Kidney (tissue), 14 donors: Measurements from ENCODE around the gene TLCD3A. TPM values are rescaled to one million over a fixed set of nuclear protein-coding genes. Genes with fewer than 3 reads are reported as not detected.

Experiments
- DNase-seq, 5 donors: peaks; one replicate each; pipeline ENCODE4 v3.0.0-alpha.2; 2013 to 2020
- FAIRE-seq: peaks from 2 replicates; lab custom pipeline; 2012; peaks lifted over from hg19 to GRCh38; lab: Jason Lieb, UNC
- H3K27ac ChIP-seq, 2 donors: one replicate each; pipeline ENCODE4 v1.7.0; 2013; ENCODE audit warnings: low read depth in 2 of 2, low read length in 2 of 2, inconsistent platforms in 1 of 2
- H3K27me3 ChIP-seq: one replicate; pipeline ENCODE4 v1.7.1; 2013; ENCODE audit warnings: low read length, inconsistent platforms; ENCODE audit not compliant: control insufficient read depth, insufficient read depth
- H3K36me3 ChIP-seq, 3 donors: one replicate each; pipeline versions ENCODE4 v1.7.0 to v1.7.1; 2013; ENCODE audit warnings: low read length in 3 of 3, control low read depth in 1 of 3, inconsistent platforms in 1 of 3; ENCODE audit not compliant: insufficient read depth in 3 of 3, control insufficient read depth in 2 of 3
- H3K4me1 ChIP-seq, 3 donors: one replicate each; pipeline versions ENCODE4 v1.7.0 to v1.7.1; 2013; ENCODE audit warnings: low read length in 3 of 3, inconsistent platforms in 1 of 3, low read depth in 1 of 3; ENCODE audit not compliant: control insufficient read depth in 2 of 3, insufficient read depth in 2 of 3
- H3K4me3 ChIP-seq, 3 donors: one replicate each; pipeline versions ENCODE4 v1.7.0 to v1.8.1; 2013; ENCODE audit warnings: low read length in 3 of 3, control low read depth in 1 of 3, inconsistent platforms in 1 of 3
- H3K9ac ChIP-seq, 3 donors: one replicate each; pipeline versions ENCODE4 v1.7.0 to v1.7.1; 2013; ENCODE audit warnings: low read length in 3 of 3, control low read depth in 1 of 3, inconsistent platforms in 1 of 3
- H3K9me3 ChIP-seq, 3 donors: one replicate each; pipeline versions ENCODE4 v1.7.0 to v1.7.1; 2013; ENCODE audit warnings: low read length in 3 of 3, control low read depth in 1 of 3, inconsistent platforms in 1 of 3; ENCODE audit not compliant: control insufficient read depth in 2 of 3, insufficient read depth in 1 of 3
- CTCF ChIP-seq: IDR thresholded peaks from 3 replicates; pipeline ENCODE4 v1.5.1; 2012; ENCODE audit warnings: mild to moderate bottlenecking, moderate library complexity, borderline replicate concordance; ENCODE audit not compliant: insufficient read depth; ENCODE audit errors: extremely low read depth
- intact Hi-C: fragments of 100-400 bp; cut with DNase I; formaldehyde crosslinking; loops from one replicate; pipeline ENCODE4 v1.11.1; 2022
- polyA plus RNA-seq: library from polyadenylated mRNA; stranded (reverse); fragments of 350-450 nt; fragmentation: Illumina TruSeq; extraction: RNeasy Lipid Tissue Mini Kit (QIAGEN cat#74804); gene quantifications from one replicate; pipeline ENCODE4 v1.2.3, GENCODE V29; 2014; ENCODE audit warnings: low read depth, low replicate concordance; ENCODE audit not compliant: insufficient read depth
- total RNA-seq: library from RNA; stranded (reverse); fragmentation: NEBNext Ultra II Directional; extraction: Animal tissue kit (Norgen Biotek cat#: 25700); gene quantifications from one replicate; pipeline ENCODE4 v1.2.1, GENCODE V29; 2021
- donor health status: control.
- donor health status: control.
- donor health status: control.
- donor health status: control.
- donor health status: control.
- donor health status: DM: yes; HTN: yes; CAD: no.
- donor health status: Normal renal cell carcinoma (clear cell type).

The TLCD3A gene
- total and polyA plus RNA-seq, 2 donors from 2014 or later: 4.6 to 12.4 TPM

GRCh38 chr17:733743-734142 lies 1.3 kb downstream of the TLCD3A start:
- no peaks in the 10 kb centered on the region for H3K27me3 ChIP-seq
- peak overlapping the region in 1 of 3 donors; percentile 35 for H3K9ac ChIP-seq
- intact Hi-C loops: no loop called here
- no peaks in the 10 kb centered on the region for H3K36me3 ChIP-seq
- DNase-seq (peak in 1 of 5 donors; percentile 16), FAIRE-seq (no peak)
- H3K9me3 ChIP-seq: no peaks in the 10 kb centered on the region
- H3K4me3 ChIP-seq: peak overlapping the region in 2 of 3 donors; percentile 7 to 49
- peaks cover 0 to 6% (median 0%) of the 10 kb centered on the region in 3 donors for H3K4me1 ChIP-seq
- no peak for TF ChIP-seq CTCF
- no peak overlapping the region for H3K27ac ChIP-seq

GRCh38 chr17:737561-738113 lies 5.2 kb downstream of the TLCD3A start:
- no peaks in the 10 kb centered on the region for H3K27me3 ChIP-seq
- DNase-seq: no peak
- H3K4me3 ChIP-seq: no peak overlapping the region
- TF ChIP-seq CTCF: no peak
- H3K4me1 ChIP-seq: peaks cover 0 to 6% (median 0%) of the 10 kb centered on the region in 3 donors
- intact Hi-C loops: no loop called here
- FAIRE-seq: no peak
- no peak overlapping the region for H3K9ac ChIP-seq
- H3K9me3 ChIP-seq: no peaks in the 10 kb centered on the region
- H3K36me3 ChIP-seq: peaks cover 0 to 8% (median 2%) of the 10 kb centered on the region in 3 donors
- no peak overlapping the region for H3K27ac ChIP-seq

- Histone ChIP-seq H3K9me3 (no peaks in the 10 kb centered on the region), H3K4me3 (no peak overlapping the region), H3K36me3 (peaks cover 2 to 21% (median 8%) of the 10 kb centered on the region in 3 donors), H3K27ac (no peak overlapping the region), H3K4me1 (no peaks in the 10 kb centered on the region), H3K9ac (no peak overlapping the region), H3K27me3 (no peaks in the 10 kb centered on the region)
- DNase-seq (peak in 1 of 5 donors; percentile 59), FAIRE-seq (no peak)
- intact Hi-C loops: no loop called here
- TF ChIP-seq CTCF: no peak
Observed at GRCh38 chr17:740240-741017, 8.0 kb downstream of the TLCD3A start.
